Stimulated activated CD4-positive, alpha-beta T cell treated with anti-CD3 and anti-CD28 coated beads, Interleukin-1b, Interleukin-23, amount 100 ng/mL, for 48 hours (primary cell): Measurements from ENCODE around the gene SPECC1L.
"Not testable (repeated sequence)": the region's sequence is repeated elsewhere in the genome, so short reads cannot be mapped to it uniquely, and the experiment has no call there.

Experiments
- DNase-seq: peaks from one replicate; pipeline ENCODE4 v3.0.0-alpha.2; 2020

Gene SPECC1L, protein sequence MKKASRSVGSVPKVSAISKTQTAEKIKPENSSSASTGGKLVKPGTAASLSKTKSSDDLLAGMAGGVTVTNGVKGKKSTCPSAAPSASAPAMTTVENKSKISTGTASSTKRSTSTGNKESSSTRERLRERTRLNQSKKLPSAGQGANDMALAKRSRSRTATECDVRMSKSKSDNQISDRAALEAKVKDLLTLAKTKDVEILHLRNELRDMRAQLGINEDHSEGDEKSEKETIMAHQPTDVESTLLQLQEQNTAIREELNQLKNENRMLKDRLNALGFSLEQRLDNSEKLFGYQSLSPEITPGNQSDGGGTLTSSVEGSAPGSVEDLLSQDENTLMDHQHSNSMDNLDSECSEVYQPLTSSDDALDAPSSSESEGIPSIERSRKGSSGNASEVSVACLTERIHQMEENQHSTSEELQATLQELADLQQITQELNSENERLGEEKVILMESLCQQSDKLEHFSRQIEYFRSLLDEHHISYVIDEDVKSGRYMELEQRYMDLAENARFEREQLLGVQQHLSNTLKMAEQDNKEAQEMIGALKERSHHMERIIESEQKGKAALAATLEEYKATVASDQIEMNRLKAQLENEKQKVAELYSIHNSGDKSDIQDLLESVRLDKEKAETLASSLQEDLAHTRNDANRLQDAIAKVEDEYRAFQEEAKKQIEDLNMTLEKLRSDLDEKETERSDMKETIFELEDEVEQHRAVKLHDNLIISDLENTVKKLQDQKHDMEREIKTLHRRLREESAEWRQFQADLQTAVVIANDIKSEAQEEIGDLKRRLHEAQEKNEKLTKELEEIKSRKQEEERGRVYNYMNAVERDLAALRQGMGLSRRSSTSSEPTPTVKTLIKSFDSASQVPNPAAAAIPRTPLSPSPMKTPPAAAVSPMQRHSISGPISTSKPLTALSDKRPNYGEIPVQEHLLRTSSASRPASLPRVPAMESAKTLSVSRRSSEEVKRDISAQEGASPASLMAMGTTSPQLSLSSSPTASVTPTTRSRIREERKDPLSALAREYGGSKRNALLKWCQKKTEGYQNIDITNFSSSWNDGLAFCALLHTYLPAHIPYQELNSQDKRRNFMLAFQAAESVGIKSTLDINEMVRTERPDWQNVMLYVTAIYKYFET

DNA sequence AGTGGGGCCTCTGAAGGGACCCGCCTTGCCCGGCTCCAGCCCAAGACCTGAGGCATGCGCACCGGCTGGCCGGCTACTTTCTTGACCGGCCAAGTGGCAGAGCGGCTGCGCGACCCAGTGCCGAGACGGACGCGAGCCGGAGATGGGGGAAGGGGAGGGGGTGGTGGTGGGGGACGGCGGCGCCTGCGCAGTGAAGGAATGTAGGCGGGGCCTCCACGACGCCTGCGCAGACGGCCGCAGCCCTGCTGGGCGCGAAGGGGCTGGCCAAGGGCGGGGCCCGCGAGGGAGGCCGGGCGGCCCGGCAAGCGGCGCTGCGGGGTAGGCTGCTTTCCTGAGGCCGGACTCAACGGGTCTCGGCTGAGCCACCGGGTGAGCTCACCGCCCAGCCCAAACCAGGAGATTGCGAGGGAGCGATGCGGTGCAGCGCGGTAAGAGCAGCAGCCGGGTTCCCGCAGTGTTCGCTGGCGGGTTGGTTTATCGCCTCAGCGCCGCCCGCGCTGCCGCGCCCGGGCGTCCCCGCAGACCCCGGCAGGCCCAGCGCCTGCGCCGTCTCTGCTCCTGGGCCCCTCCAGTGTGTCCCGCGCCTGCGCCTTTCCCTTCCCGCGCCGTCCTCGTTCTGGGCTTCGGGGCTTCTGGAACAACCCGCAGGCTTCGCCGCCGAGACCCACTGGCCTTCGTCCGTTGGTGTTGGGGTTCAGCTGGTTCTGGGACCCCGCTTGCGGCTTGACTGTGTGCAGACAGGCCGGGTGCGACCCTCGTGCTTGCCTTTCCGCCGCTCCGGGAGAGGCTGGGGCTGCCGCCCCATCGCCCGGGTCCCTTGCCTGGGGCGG lies at the start of gene SPECC1L:
Gene SPECC1L (plus strand): TSS at position 276 of the 830 bp plus-strand sequence. CDS start 31,401 bp downstream, outside the sequence.
- peak; percentile 91 for DNase-seq

DNA sequence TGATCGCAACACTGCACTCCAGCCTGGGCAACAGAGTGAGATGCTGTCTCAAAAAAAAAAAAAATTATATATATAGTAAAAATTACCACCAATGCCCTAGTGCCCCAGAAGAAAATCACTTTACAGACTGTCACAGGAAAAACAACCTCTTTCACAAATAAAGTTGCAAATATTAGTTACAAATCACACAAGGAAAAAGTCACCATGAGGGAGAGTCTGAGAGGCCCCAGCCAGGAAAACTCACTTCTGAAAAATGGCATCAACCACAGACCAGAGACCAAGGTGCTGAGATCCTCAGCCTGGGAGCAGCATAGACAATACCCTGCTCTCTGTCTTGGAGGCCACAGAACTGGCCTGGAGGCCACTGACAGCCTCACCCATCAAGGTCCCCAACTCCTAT lies 46.2 kb upstream of the SPECC1L start:
- no peak for DNase-seq

DNA sequence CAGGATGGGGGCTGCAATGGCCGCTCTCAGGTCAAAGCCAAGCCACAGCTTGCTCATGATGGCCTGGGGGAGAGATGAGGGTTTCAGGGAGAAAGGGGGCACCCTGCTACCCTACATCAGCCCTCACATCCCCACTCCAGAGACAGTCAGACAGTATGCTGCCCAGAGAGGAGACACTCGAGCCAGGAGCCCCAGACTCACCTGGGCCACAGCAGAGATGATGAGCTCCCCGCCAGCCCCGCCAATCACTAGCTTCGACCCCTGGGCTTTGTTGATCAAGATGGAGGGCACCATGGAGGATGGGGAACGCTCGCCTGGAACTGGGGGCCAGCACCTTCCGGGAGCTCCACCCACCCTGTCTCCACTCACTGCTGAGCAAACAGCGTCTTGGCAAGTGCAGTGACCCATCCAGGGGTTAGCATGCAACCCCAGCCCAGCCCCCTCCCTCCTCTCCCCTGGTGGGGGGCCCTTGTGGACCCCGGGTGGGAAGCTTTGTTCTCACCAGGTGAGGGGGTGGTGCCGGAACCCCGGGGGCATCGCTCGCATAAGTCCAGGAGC lies 45.5 kb upstream of the SPECC1L start:
- DNase-seq, result no peak

DNA sequence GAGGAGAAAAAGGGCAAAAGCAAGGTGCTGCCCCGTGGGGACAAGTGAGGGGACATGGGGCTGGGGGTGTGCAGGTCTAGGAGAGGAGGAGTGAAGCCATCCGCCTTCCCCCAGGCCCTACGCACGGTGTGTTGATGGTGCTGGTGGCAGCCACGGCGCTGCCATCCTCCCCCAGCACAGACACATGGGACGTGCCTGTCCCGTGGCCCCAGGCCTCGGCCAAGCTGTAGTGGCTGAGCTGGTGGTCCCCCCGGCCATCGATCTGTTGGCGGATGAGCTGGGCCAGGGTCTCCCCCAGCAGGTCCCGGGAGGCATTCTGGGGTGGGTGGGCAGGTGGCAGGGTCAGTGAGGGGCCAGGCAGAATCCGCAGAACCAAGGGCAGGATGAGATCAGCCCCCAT lies 44.7 kb upstream of the SPECC1L start:
- no peak for DNase-seq

DNA sequence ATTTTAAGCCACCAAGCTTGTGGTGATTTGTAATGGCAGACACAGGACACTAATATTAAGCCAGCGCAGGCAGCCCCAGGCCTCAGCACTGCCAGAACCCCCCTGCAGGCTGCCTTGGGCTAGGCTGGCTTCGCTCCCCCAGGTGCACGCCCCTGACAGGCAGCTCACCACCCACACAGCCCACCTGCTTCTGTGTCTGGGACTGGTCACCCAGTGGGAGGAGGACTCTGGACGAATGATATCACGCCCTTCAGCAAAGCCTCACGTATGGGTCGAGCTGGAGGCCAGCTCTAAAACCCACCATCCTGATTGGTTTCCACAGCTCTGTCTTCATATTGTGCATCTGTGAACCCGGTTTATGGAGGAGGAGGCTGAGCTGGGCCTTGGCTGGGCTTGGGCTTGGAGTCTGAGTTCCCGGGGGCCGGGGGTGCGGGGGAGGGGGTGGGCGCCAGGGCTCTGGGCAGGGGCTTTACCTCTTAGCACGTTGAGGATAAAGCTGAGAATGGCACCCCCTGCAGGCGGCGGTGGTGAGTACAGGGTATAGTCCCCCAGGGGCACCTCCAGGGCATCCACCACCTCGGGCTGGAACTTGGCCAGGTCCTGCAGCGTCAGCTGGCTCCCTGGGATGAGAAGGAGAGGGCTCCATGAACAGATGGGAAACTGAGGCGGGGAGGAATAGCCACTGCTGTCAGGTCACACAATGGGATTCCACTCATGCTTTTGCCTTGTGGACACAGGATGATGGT lies 39.5 kb upstream of the SPECC1L start:
- DNase-seq, result peak; percentile 68

DNA sequence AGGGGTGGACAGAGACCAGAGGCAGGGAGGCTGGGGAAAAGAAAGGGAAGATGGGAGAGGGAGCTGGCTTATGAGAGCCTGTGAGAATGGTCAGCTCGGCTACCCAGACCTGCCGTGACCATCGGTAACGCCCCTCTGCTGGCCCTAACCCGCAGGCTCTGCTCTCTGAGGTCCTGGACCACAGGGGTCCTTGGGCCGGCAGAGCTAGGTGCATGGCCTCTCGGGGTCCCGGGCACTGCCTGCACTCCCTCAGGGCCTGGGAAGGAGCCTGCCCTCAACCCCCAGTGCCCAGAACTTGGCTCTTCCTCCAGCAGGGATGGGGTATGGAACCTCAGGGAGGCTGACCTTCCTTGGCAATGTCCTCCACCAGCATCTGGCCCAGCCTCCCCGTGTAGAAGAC lies 38.9 kb upstream of the SPECC1L start:
- no peak for DNase-seq

DNA sequence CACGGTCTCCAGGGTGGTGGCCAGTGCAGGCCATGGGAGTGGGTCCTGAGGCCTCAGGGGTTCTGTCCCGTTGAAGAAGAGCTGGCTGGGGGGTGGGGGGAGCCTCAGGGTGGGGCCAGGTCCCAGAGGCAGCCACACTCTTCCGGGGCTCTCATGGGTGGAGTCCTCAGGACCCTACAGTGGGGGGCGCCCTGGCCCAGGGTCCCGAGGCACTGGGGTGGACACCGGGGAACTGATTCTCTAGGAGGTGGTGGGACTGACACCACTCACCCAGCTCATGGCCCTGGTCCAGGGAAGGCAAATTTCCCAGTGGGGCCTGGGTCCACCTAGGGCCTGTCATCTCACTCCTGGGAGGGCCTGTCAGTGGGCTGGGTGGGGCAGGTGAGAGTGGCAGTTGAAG lies 38.5 kb upstream of the SPECC1L start:
- no peak for DNase-seq

DNA sequence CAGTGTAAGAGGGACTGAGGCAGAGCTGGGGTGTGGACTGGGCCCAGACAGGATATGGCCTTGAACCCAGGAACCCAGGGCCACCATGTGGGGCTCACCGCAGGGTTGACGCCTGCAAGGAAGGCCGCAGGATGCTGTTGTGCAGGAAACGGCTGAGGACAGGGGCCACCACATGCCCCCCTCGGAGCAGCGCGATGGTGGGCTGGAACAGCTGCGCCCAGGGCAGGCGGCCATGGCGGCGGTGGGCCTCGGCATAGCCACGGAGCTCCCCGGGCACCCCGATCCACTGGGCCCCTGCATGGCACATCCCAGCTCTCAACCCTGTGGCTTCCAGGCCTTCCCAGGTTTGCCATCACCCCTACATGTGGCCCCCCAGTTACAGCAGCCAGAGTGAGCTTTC lies 37.9 kb upstream of the SPECC1L start:
- no peak for DNase-seq

DNA sequence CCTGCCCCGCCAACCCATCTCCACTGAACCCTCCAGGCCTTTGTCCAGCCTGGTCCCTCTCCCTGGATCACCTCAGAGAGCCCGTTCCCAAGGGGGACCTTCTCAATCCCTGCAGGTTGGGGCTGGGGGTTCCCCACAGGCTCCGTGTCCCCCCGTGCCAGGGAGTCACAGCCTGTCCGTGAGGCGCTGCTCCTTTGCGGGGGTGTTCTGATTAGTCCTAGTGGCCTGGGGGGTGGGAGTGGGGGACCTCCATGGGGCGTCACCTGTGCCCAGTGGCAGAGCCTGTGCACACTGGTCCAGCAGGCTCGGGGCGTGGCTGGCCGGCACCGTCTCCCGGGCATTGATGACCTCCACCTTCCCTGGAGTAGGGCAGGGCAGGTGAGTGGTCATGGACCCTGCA lies 37.4 kb upstream of the SPECC1L start:
- no peak for DNase-seq

DNA sequence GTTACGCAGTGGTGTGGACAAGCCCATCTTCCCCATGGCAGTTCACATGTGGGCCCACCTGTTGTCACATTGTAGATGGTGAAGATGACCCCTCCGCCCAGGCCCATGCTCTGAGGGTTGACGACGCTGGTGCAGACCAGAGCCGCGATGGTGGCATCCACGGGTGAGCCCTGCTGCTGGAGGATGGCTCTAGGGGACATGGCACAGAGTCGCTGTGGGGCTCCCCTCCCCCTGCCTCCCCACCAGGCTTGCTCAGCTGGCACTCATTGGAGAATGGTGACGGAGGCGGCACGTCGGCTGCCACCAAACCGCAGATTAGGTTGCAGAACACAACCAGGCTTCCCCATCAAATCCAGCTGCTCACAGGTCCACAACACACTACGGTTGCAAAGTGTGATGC lies 36.8 kb upstream of the SPECC1L start:
- DNase-seq, result no peak

DNA sequence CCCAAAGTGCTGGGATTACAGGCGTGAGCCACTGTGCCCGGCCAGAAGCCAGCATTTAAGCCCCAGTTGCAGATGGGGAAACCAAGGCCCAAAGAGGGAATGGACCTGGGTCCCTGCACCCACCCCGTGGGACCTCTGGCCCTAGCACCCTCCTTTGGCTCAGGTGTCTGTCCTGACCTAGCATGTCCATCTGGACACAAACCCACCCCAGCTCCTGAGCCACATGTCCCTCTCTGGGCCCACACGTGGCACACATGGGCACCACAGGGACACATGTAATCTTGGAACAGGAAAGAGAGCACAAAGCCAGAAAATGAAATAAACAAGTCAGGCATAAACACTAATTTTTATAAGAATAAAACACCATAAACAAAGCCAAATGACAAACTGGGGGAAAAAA lies 35.3 kb upstream of the SPECC1L start:
- DNase-seq, result no peak

DNA sequence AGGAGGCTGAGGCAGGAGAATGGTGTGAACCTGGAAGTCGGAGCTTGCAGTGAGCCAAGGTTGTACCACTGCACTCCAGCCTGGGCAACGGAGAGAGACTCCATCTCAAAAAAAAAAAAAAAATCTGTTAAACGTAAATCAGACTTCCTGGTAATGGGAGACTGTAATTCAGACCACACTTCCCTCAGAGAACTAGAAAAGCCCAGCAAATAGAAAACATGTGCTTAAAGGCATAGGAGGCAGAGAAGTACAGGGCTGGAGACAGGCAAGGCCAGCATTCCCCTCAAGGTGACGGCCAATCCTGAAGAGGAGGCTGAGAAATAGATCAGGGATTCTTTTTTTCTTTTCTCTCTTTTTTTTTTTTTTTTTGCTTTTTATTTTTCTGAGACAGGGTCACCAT lies 34.0 kb upstream of the SPECC1L start:
- no peak for DNase-seq

DNA sequence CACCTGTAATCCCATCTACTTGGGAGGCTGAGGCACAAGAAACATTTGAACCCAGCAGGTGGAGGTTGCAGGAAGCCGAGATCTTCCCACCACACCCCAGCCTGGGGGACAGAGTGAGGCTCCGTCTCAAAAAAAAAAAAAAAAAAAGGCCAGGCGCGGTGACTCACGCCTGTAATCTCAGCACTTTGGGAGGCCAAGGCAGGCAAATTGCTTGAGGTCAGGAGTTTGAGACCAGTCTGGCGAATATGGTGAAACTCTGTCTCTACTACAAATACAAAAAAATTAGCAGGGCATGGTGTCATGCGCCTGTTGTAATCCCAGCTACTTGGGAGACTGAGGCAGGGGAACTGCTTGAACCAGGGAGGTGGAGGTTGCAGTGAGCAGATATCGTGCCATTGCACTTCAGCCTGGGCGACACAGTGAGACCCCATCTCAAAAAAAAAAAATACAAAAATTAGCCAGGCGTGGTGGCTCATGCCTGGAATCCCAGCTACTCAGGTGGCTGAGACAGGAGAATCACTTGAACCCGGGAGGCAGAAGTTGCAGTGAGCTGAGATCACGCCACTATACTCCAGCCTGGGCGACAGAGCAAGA lies 32.4 kb upstream of the SPECC1L start:
- DNase-seq, result not testable (repeated sequence)

DNA sequence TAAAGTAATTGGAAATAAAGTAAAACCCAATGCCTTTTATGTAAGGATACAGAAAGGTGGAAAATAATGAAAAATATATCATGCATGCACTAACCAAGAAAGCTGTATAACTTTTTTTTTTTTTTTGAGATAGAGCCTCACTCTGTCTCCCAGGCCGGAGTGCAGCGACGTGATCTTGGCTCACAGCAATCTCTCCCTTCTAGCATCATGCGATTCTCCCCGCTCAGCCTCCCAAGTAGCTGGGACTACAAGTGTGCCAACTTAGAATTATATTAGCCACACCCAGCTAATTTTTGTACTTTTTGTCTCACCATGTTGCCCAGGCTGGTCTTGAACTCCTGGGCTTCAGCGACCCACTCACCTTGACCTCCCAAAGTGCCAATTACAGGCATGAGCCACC lies 30.2 kb upstream of the SPECC1L start:
- no peak for DNase-seq

DNA sequence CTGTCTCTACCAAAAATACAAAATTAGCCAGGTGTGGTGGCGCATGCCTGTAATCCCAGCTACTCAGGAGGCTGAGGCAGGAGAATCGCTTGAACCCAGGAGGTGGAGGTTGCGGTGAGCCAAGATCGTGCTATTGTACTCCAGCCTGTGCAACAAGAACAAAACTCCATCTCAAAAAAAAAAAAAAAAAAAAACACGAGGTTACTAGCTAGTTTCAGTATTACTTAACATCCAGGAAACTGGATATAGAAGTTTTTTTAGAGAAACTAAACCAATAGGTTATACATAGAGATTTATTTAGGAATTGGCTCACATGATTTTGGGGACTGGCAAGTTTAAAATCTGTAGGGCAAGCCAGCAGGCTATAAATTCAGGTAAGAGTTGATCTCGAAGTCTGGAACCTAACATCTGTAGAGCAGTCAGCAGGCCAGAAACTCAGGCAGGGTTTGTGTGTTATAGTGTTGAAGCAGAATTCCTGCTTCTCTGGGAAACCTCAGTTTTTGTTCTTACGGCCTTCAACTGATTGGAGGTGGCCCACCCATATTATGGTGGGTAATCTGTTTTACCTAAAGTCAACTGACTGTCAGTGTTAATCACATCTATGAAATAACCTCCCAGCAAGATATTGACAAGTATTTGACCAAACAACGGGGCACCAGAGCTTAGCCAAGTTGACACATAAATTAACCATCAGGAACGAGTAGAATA lies 29.5 kb upstream of the SPECC1L start:
- DNase-seq, result not testable (repeated sequence)

DNA sequence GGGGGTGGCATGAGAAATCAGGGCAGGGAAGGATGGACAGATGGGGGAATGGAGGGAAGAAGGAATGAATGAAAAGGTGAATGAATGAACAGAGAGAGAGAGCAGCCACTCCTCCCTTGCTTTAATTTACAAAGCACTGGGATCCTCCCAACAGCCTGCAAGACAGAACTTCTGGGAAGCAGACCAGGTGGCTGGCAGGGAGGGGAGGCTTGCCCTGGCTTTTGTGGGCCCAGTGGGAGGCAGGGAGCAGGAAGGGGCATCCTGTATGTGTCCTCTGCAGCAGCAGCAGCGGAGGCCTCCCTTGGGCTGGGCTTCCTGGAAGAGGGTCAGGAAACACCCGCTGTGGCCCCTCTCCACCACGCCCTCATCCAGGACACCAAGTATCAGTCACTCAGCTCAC lies 27.2 kb upstream of the SPECC1L start:
- DNase-seq, result not testable (repeated sequence)

DNA sequence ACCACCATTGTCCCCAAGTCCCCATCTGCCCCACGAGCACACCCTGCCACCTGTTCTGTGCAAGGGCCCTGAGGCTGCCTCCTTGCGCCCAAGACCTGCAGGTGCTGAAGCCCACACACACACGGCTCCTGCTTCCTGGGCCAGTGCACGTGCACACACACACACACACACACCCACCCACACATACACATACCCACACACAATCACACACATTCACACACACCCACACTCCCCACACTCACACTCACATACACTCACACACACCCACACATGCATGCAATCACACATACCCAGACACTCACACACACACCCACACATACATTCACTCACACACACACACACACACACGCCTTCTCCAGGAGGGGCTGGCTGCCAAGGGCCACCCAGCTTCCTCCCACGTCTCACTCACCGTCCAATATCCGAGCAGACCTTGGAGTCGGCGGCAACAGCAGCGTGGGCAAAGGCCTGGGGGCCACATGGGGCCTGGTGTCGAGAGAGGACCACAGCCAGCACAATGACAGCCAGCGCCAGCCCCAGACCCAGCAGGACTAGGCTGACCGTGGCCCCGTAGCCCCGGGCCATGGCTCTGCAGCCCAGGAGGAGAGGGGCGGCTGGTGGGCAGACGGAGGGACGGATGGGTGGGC lies 26.4 kb upstream of the SPECC1L start:
- DNase-seq, result no peak

DNA sequence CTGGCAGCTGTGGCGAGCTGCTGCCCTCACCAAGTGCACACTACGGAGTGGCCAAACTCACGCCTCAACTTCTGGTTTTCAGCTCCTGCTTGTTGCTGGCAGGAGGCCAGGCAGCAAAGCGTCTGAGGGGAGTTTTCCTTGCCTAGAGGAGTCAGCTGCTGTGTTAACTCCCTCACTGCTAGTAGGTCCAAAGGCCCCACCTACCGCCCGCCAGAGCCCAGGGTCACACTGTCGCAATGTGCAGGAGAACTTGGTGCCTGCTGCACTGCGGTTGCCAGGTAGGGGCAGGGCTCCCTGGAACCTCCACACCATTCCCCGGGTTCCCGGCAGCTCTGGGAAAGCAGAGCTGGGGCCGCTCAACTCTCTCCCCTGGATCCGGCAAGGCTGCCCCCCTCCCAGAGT lies 25.6 kb upstream of the SPECC1L start, which contains the start of gene GGT5:
Gene GGT5 (minus strand): TSS at position 53 of the 402 bp plus-strand sequence. CDS start 357 bp downstream, outside the sequence.
- not testable (repeated sequence) for DNase-seq
